CD14-positive monocyte (primary cell): ENCODE results near the gene GOLGA7B. TPM values are rescaled to one million over a fixed set of nuclear protein-coding genes. Genes with fewer than 3 reads are reported as not detected.

ENCODE experiments used
- DNase-seq, 3 donors: peaks; one replicate each; pipeline ENCODE4 v3.0.0-alpha.2; 2011 to 2022
- H2AFZ ChIP-seq: 2 replicates; pipeline ENCODE4 v1.6.0; 2012; ENCODE audit warnings: mild to moderate bottlenecking, low read depth, low read length, inconsistent platforms; ENCODE audit not compliant: insufficient read depth, poor library complexity, severe bottlenecking
- H3K27ac ChIP-seq, 2 donors: 1 replicate in 1 of 2; 2 replicates in 1 of 2; pipeline ENCODE4 v1.5.1; 2012 to 2013; ENCODE audit warnings: low read length in 2 of 2, control low read depth in 1 of 2, inconsistent platforms in 1 of 2, low read depth in 1 of 2, mild to moderate bottlenecking in 1 of 2
- H3K27me3 ChIP-seq, 2 donors: one replicate each; pipeline versions ENCODE4 v1.6.0 to v1.6.1; 2011 to 2013; ENCODE audit warnings: low read length in 2 of 2; ENCODE audit not compliant: control insufficient read depth in 2 of 2, insufficient read depth in 2 of 2
- H3K36me3 ChIP-seq, 2 donors: replicated peaks in 1 of 2; 1 replicate in 1 of 2; 2 replicates in 1 of 2; pipeline versions ENCODE4 v1.5.1 to v1.6.1; 2012 to 2013; ENCODE audit warnings: low read length in 2 of 2, control low read depth in 1 of 2, inconsistent platforms in 1 of 2, mild to moderate bottlenecking in 1 of 2; ENCODE audit not compliant: insufficient read depth in 2 of 2, control insufficient read depth in 1 of 2
- H3K4me1 ChIP-seq, 2 donors: 1 replicate in 1 of 2; 2 replicates in 1 of 2; pipeline versions ENCODE4 v1.5.1 to v1.6.1; 2012 to 2013; ENCODE audit warnings: low read length in 2 of 2, control low read depth in 1 of 2, inconsistent platforms in 1 of 2, mild to moderate bottlenecking in 1 of 2, moderate library complexity in 1 of 2; ENCODE audit not compliant: insufficient read depth in 2 of 2, control insufficient read depth in 1 of 2
- H3K4me2 ChIP-seq: replicated peaks from 2 replicates; pipeline ENCODE3; 2012; ENCODE audit warnings: low read length, moderate library complexity, mild to moderate bottlenecking; ENCODE audit not compliant: poor library complexity, severe bottlenecking; ENCODE audit errors: extremely low read depth
- H3K4me3 ChIP-seq, 3 experiments: fragments of 200-600 bp in 1 of 3; sonication (generic) in 1 of 3; replicated peaks in 1 of 3; 1 replicate in 2 of 3; 2 replicates in 1 of 3; pipeline ENCODE4 v1.5.1; 2011 to 2013; ENCODE audit warnings: low read length in 3 of 3, mild to moderate bottlenecking in 3 of 3, control low read depth in 2 of 3, low read depth in 2 of 3, inconsistent platforms in 1 of 3, moderate library complexity in 1 of 3
- H3K79me2 ChIP-seq: 2 replicates; pipeline ENCODE4 v1.6.0; 2012; ENCODE audit warnings: mild to moderate bottlenecking, control low read depth, inconsistent platforms, low read length, moderate library complexity; ENCODE audit not compliant: insufficient read depth
- H3K9ac ChIP-seq: 2 replicates; pipeline ENCODE4 v1.6.0; 2017; ENCODE audit warnings: low read length, mild to moderate bottlenecking; ENCODE audit not compliant: insufficient read depth, poor library complexity, severe bottlenecking
- H3K9me3 ChIP-seq, 2 donors: replicated peaks in 1 of 2; 1 replicate in 1 of 2; 2 replicates in 1 of 2; pipeline versions ENCODE4 v1.5.1 to v1.6.1; 2012 to 2013; ENCODE audit warnings: low read length in 2 of 2, control low read depth in 1 of 2; ENCODE audit not compliant: control insufficient read depth in 1 of 2, insufficient read depth in 1 of 2
- H4K20me1 ChIP-seq: 2 replicates; pipeline ENCODE4 v1.6.0; 2012; ENCODE audit warnings: mild to moderate bottlenecking, low read length, control low read depth, moderate library complexity; ENCODE audit not compliant: insufficient read depth
- H3K27ac Mint-ChIP-seq, 7 donors: one replicate each; pipeline ENCODE4 v1.8.0; 2020; ENCODE audit warnings: mild to moderate bottlenecking in 7 of 7, mixed read lengths in 7 of 7, moderate library complexity in 6 of 7, inconsistent platforms in 2 of 7
- H3K27me3 Mint-ChIP-seq, 3 donors: one replicate each; pipeline ENCODE4 v1.8.0; 2021 to 2022; ENCODE audit warnings: low read depth in 3 of 3, mild to moderate bottlenecking in 3 of 3, mixed read lengths in 3 of 3, moderate library complexity in 3 of 3, inconsistent platforms in 1 of 3
- H3K36me3 Mint-ChIP-seq, 2 donors: one replicate each; pipeline ENCODE4 v1.8.0; 2020; ENCODE audit warnings: mixed read lengths in 2 of 2, inconsistent platforms in 1 of 2, mild to moderate bottlenecking in 1 of 2
- H3K4me1 Mint-ChIP-seq: one replicate; pipeline ENCODE4 v1.8.0; 2020; ENCODE audit warnings: mild to moderate bottlenecking, mixed read lengths
- H3K4me3 Mint-ChIP-seq, 2 donors: one replicate each; pipeline ENCODE4 v1.8.0; 2020; ENCODE audit warnings: mild to moderate bottlenecking in 2 of 2, mixed read lengths in 2 of 2, moderate library complexity in 1 of 2
- H3K9me3 Mint-ChIP-seq, 7 donors: one replicate each; pipeline ENCODE4 v1.8.0; 2020 to 2022; ENCODE audit warnings: mixed read lengths in 7 of 7, mild to moderate bottlenecking in 6 of 7, moderate library complexity in 6 of 7, inconsistent platforms in 2 of 7
- WGBS: methylation state at CpG from one replicate; pipeline ENCODE4 v1.1.5; 2013; ENCODE audit warnings: missing lambda C conversion rate; ENCODE audit not compliant: insufficient coverage; 5-methylcytosine and 5-hydroxymethylcytosine counted together
- intact Hi-C, 2 donors: fragments of 100-400 bp; cut with micrococcal nuclease; formaldehyde crosslinking; loops; one replicate each; pipeline versions ENCODE4 v1.15.0 to v1.15.1; 2023
- polyA plus RNA-seq, 3 donors: library from polyadenylated mRNA; depleted of rRNA in 1 of 3; unstranded in 2 of 3; stranded (reverse) in 1 of 3; fragments of 300-500 nt in 2 of 3; fragments of >200 nt in 1 of 3; fragmentation: Illumina TruSeq in 2 of 3; gene quantifications; 1 replicate in 2 of 3; 2 replicates in 1 of 3; pipeline ENCODE4 v1.2.3, GENCODE V29; 2012 to 2021
- TF ChIP-seq, protein P1 (sequence below): fragments of 200-600 bp; IDR thresholded peaks from one replicate; pipeline ENCODE4 v1.8.0; 2022; ENCODE audit warnings: antibody characterized with exemption, mild to moderate bottlenecking

The GOLGA7B gene
- polyA plus RNA-seq, 3 donors = 0.03 TPM; not detected in 2

- no peak for DNase-seq
- peaks cover 0 to 2% of the 10 kb centered on the region in 2 donors for H3K27me3 ChIP-seq
- no peak overlapping the region for H3K4me2 ChIP-seq
- H3K4me3 Mint-ChIP-seq = no peak overlapping the region
- H3K27me3 Mint-ChIP-seq = peaks cover 4 to 5% (median 5%) of the 10 kb centered on the region in 3 donors
- H4K20me1 ChIP-seq = no peaks in the 10 kb centered on the region
- intact Hi-C loops = no loop called here
- WGBS = 97% methylated on average over 12 of the region's 13 CpGs
- H3K27ac Mint-ChIP-seq = no peak overlapping the region
- no peaks in the 10 kb centered on the region for H3K4me1 Mint-ChIP-seq
- no peaks in the 10 kb centered on the region for H3K4me1 ChIP-seq
- H3K36me3 Mint-ChIP-seq = no peaks in the 10 kb centered on the region
- H3K9me3 ChIP-seq = no peaks in the 10 kb centered on the region
- no peaks in the 10 kb centered on the region for H3K36me3 ChIP-seq
- H3K79me2 ChIP-seq = no peaks in the 10 kb centered on the region
- H2AFZ ChIP-seq = no peak overlapping the region
- no peak overlapping the region for H3K27ac ChIP-seq
- no peaks in the 10 kb centered on the region for H3K9me3 Mint-ChIP-seq
- TF ChIP-seq, protein P1, sequence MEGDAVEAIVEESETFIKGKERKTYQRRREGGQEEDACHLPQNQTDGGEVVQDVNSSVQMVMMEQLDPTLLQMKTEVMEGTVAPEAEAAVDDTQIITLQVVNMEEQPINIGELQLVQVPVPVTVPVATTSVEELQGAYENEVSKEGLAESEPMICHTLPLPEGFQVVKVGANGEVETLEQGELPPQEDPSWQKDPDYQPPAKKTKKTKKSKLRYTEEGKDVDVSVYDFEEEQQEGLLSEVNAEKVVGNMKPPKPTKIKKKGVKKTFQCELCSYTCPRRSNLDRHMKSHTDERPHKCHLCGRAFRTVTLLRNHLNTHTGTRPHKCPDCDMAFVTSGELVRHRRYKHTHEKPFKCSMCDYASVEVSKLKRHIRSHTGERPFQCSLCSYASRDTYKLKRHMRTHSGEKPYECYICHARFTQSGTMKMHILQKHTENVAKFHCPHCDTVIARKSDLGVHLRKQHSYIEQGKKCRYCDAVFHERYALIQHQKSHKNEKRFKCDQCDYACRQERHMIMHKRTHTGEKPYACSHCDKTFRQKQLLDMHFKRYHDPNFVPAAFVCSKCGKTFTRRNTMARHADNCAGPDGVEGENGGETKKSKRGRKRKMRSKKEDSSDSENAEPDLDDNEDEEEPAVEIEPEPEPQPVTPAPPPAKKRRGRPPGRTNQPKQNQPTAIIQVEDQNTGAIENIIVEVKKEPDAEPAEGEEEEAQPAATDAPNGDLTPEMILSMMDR = no peak
- no peak overlapping the region for H3K9ac ChIP-seq
- no peak overlapping the region for H3K4me3 ChIP-seq
These were observed 47.2 kb downstream of the GOLGA7B start for GRCh38 chr10:97896756-97897358.

DNA sequence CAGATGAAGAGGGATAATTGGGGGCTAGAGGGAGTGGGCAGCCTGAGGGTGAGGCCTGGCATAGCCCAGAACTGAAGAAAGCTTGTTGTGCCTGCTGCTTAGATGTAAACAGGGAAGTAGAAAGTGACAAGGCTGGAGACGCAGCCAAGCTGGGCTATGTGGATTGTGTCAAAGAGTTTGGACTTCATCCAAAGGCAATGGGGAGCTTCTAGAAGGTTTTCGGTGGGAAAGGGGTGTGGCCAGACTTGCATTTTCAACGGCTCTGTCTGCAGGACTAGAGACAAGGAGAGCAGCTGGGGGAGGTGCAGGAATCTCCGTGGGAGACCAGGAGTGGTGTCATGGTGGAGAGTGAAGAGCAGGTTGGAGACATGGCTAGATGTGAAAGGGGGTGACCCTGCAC, 48.8 kb downstream of the GOLGA7B start:
- H3K9me3 ChIP-seq = no peaks in the 10 kb centered on the region
- Mint-ChIP-seq H3K36me3 (no peaks in the 10 kb centered on the region), H3K27ac (no peak overlapping the region), H3K4me3 (no peak overlapping the region), H3K27me3 (peaks cover 4 to 9% (median 4%) of the 10 kb centered on the region in 3 donors), H3K4me1 (no peaks in the 10 kb centered on the region), H3K9me3 (no peaks in the 10 kb centered on the region)
- H3K4me3 ChIP-seq = no peak overlapping the region
- TF ChIP-seq, protein P1 = no peak
- no peak for DNase-seq
- H3K79me2 ChIP-seq = no peaks in the 10 kb centered on the region
- H3K9ac ChIP-seq = no peak overlapping the region
- H3K36me3 ChIP-seq = no peaks in the 10 kb centered on the region
- no peaks in the 10 kb centered on the region for H3K4me1 ChIP-seq
- no peak overlapping the region for H3K4me2 ChIP-seq
- H3K27me3 ChIP-seq = peaks cover 0 to 2% of the 10 kb centered on the region in 2 donors
- H2AFZ ChIP-seq = no peak overlapping the region
- WGBS = 25% methylated on average over 4 of the region's 4 CpGs
- no peak overlapping the region for H3K27ac ChIP-seq
- intact Hi-C loops = no loop called here
- no peaks in the 10 kb centered on the region for H4K20me1 ChIP-seq
